WTC11 (cell line): ENCODE data around the gene SMAP1. TPM values are rescaled to one million over a fixed set of nuclear protein-coding genes. Genes with fewer than 3 reads are reported as not detected.

Experiments used
- ATAC-seq: fragments of 200-7000 bp; cut with Tn5 transposase; 2 replicates; pipeline ENCODE4 v1.10.0; 2021; ENCODE audit warnings: mild to moderate bottlenecking, moderate library complexity
- CTCF ChIA-PET: fragments of 300-600 bp; sonication (Branson Sonifier 250); formaldehyde crosslinking; loops from one replicate; lab custom pipeline; 2021; ENCODE audit warnings: antibody characterized with exemption; lab: Charles Lee
- POLR2A ChIA-PET: fragments of 350-600 bp; sonication (Branson Sonifier 250); formaldehyde crosslinking; loops from one replicate; lab custom pipeline; 2021; ENCODE audit warnings: antibody characterized with exemption; lab: Charles Lee
- DNase-seq: peaks from one replicate; pipeline ENCODE4 v3.0.0; 2021; ENCODE audit warnings: low spot score
- H3K27ac Mint-ChIP-seq: 2 replicates; pipeline ENCODE4 v1.8.0; 2021; ENCODE audit warnings: mixed read lengths
- H3K27me3 Mint-ChIP-seq: 2 replicates; pipeline ENCODE4 v1.8.0; 2021; ENCODE audit warnings: low read depth, mild to moderate bottlenecking, moderate library complexity, mixed read lengths
- H3K36me3 Mint-ChIP-seq: 2 replicates; pipeline ENCODE4 v1.8.0; 2021; ENCODE audit warnings: mixed read lengths
- H3K4me1 Mint-ChIP-seq: 2 replicates; pipeline ENCODE4 v1.8.0; 2022; ENCODE audit warnings: mixed read lengths
- H3K4me3 Mint-ChIP-seq: 2 replicates; pipeline ENCODE4 v1.8.0; 2021; ENCODE audit warnings: mild to moderate bottlenecking, moderate library complexity, mixed read lengths
- H3K9me3 Mint-ChIP-seq: 2 replicates; pipeline ENCODE4 v1.8.0; 2021; ENCODE audit warnings: mixed read lengths
- ATF3 ChIP-seq: sonication (generic); formaldehyde crosslinking; conservative IDR thresholded peaks from 2 replicates; pipeline ENCODE4 v1.8.1; 2022; ENCODE audit warnings: mild to moderate bottlenecking, missing genetic modification reagents
- E2F5 ChIP-seq: sonication (generic); formaldehyde crosslinking; IDR thresholded peaks from 2 replicates; pipeline ENCODE4 v1.8.1; 2022; ENCODE audit warnings: mild to moderate bottlenecking, moderate library complexity, missing genetic modification reagents
- EMX1 ChIP-seq: fragments of 250-450 bp; sonication (Bioruptor Pico); IDR thresholded peaks from 2 replicates; pipeline ENCODE4 v1.8.0; 2021; ENCODE audit warnings: mild to moderate bottlenecking
- GRHL2 ChIP-seq: fragments of 250-450 bp; sonication (Bioruptor Pico); IDR thresholded peaks from 2 replicates; pipeline ENCODE4 v1.8.0; 2022; ENCODE audit warnings: mild to moderate bottlenecking, moderate library complexity; ENCODE audit not compliant: insufficient replicate concordance, severe bottlenecking
- MLX ChIP-seq: sonication (generic); formaldehyde crosslinking; IDR thresholded peaks from 2 replicates; pipeline ENCODE4 v1.8.1; 2023; ENCODE audit warnings: mild to moderate bottlenecking, missing genetic modification reagents, moderate library complexity
- MYBL2 ChIP-seq: sonication (generic); formaldehyde crosslinking; IDR thresholded peaks from 2 replicates; pipeline ENCODE4 v1.8.1; 2023; ENCODE audit warnings: mild to moderate bottlenecking, moderate library complexity, missing genetic modification reagents
- OVOL2 ChIP-seq: fragments of 250-450 bp; sonication (Bioruptor Pico); IDR thresholded peaks from 2 replicates; pipeline ENCODE4 v1.9.0; 2021; ENCODE audit warnings: mild to moderate bottlenecking, borderline replicate concordance
- STAT6 ChIP-seq: sonication (generic); formaldehyde crosslinking; conservative IDR thresholded peaks from 2 replicates; pipeline ENCODE4 v1.8.1; 2023; ENCODE audit warnings: mild to moderate bottlenecking, low read depth, missing genetic modification reagents, moderate library complexity
- TEAD4 ChIP-seq: sonication (generic); formaldehyde crosslinking; IDR thresholded peaks from 2 replicates; pipeline ENCODE4 v1.8.0; 2022; ENCODE audit warnings: mild to moderate bottlenecking, missing genetic modification reagents
- USF2 ChIP-seq: sonication (generic); formaldehyde crosslinking; IDR thresholded peaks from 2 replicates; pipeline ENCODE4 v1.8.1; 2023; ENCODE audit warnings: mild to moderate bottlenecking, missing genetic modification reagents, moderate library complexity
- ZBTB43 ChIP-seq: sonication (generic); formaldehyde crosslinking; IDR thresholded peaks from 2 replicates; pipeline ENCODE4 v1.8.1; 2023; ENCODE audit warnings: mild to moderate bottlenecking, missing genetic modification reagents
- ZNF317 ChIP-seq: sonication (generic); formaldehyde crosslinking; IDR thresholded peaks from 2 replicates; pipeline ENCODE4 v1.8.1; 2023; ENCODE audit warnings: low read depth, mild to moderate bottlenecking, moderate library complexity, missing genetic modification reagents, borderline replicate concordance
- ZNF532 ChIP-seq: fragments of 250-450 bp; sonication (Bioruptor Pico); IDR thresholded peaks from 2 replicates; pipeline ENCODE4 v1.9.0; 2021; ENCODE audit warnings: mild to moderate bottlenecking, borderline replicate concordance
- ZSCAN18 ChIP-seq: fragments of 250-450 bp; sonication (Bioruptor Pico); IDR thresholded peaks from 2 replicates; pipeline ENCODE4 v2.1.2; 2022; ENCODE audit warnings: mild to moderate bottlenecking, moderate library complexity
- total RNA-seq: library from RNA; stranded (reverse); gene quantifications from 3 replicates; pipeline ENCODE4 v1.2.3, GENCODE V29; 2021

Gene SMAP1
- total RNA-seq, 1 experiment from 2014 or later = 29.0 TPM

- no peak for TF ChIP-seq STAT6
- no peak for TF ChIP-seq USF2 (CRISPR knock-in tag)
- no peak for TF ChIP-seq EMX1
Observed at GRCh38 chr6:70831427-70831826, 163.7 kb downstream of the SMAP1 start (continued).

- Mint-ChIP-seq H3K4me1 (no peaks in the 10 kb centered on the region), H3K4me3 (no peak overlapping the region), H3K36me3 (peaks cover 7% of the 10 kb centered on the region; the same call in 1 of the 2 replicates), H3K9me3 (peaks cover 11% of the 10 kb centered on the region), H3K27ac (no peak overlapping the region), H3K27me3 (no peaks in the 10 kb centered on the region)
- ATAC-seq = no peak
- POLR2A ChIA-PET = no interaction called here
- CTCF ChIA-PET = interaction anchor here (0.7 kb wide), 1 partner anchor 139 kb away, joined by 5 read pairs; no protein-coding TSS in a partner anchor
- no peak for DNase-seq
- no peak for TF ChIP-seq TEAD4 (CRISPR knock-in tag)
Observed at GRCh38 chr6:70834520-70834919, 166.8 kb downstream of the SMAP1 start.

- 0 out of 2 replicates have a peak, but pooled peaks cover 4% of the 10 kb centered on the region for H3K36me3 Mint-ChIP-seq
- CTCF ChIA-PET = interaction anchor here (1.2 kb wide), 1 partner anchor 45 kb away, joined by 4 read pairs; no protein-coding TSS in a partner anchor
Observed at GRCh38 chr6:70838907-70839285, 171.2 kb downstream of the SMAP1 start.

GRCh38 chr6:70839286-70840266, 171.9 kb downstream of the SMAP1 start:
- no peaks in the 10 kb centered on the region for H3K27me3 Mint-ChIP-seq
- POLR2A ChIA-PET = no interaction called here
- peaks cover 2% of the 10 kb centered on the region for H3K9me3 Mint-ChIP-seq
- 0 out of 2 replicates have a peak, but pooled peaks cover 2% of the 10 kb centered on the region for H3K36me3 Mint-ChIP-seq
- no peaks in the 10 kb centered on the region; the same call in 1 of the 2 replicates for H3K4me1 Mint-ChIP-seq
- CTCF ChIA-PET = interaction anchor here (1.2 kb wide), 1 partner anchor 44 kb away, joined by 4 read pairs; no protein-coding TSS in a partner anchor
- no peak for DNase-seq
- no peak for ATAC-seq
- H3K4me3 Mint-ChIP-seq = no peak overlapping the region
- H3K27ac Mint-ChIP-seq = no peak overlapping the region
- TF ChIP-seq TEAD4 (CRISPR knock-in tag) (no peak), ZNF317 (CRISPR knock-in tag) (no peak), ZBTB43 (CRISPR knock-in tag) (no peak), ZSCAN18 (CRISPR knock-in tag) (no peak), ZNF532 (CRISPR knock-in tag) (no peak), ATF3 (CRISPR knock-in tag) (no peak)

More at GRCh38 chr6:70838907-70839285, 171.2 kb downstream of the SMAP1 start:
- TF ChIP-seq OVOL2 (CRISPR knock-in tag) (no peak), MLX (CRISPR knock-in tag) (no peak), MYBL2 (CRISPR knock-in tag) (no peak), E2F5 (CRISPR knock-in tag) (no peak), GRHL2 (no peak)
- no peaks in the 10 kb centered on the region for H3K27me3 Mint-ChIP-seq
- H3K9me3 Mint-ChIP-seq = peaks cover 3% of the 10 kb centered on the region
- DNase-seq (no peak), ATAC-seq (no peak)
- POLR2A ChIA-PET = no interaction called here
- no peaks in the 10 kb centered on the region; the same call in 1 of the 2 replicates for H3K4me1 Mint-ChIP-seq
- no peak overlapping the region for H3K27ac Mint-ChIP-seq
- H3K4me3 Mint-ChIP-seq = no peak overlapping the region
